SK-N-SH (cell line): ENCODE measurements around the gene KCNA10. TPM values are rescaled to one million over a fixed set of nuclear protein-coding genes. Genes with fewer than 3 reads are reported as not detected.

Experiments
- CTCF ChIA-PET: fragments of 300-600, 350-600 bp; formaldehyde crosslinking; extraction: SDS; loops from one replicate; lab custom pipeline; 2021; lab: Yijun Ruan, JAX
- POLR2A ChIA-PET: fragments of 350-600 bp; sonication (Branson Sonifier 250); formaldehyde crosslinking; extraction: SDS; loops from one replicate; lab custom pipeline; 2020; ENCODE audit warnings: antibody characterized with exemption, inconsistent platforms; lab: Yijun Ruan, JAX
- DNase-seq: peaks from one replicate; pipeline ENCODE4 v3.0.0; 2012
- H2AFZ ChIP-seq: fragments of 200-600 bp; sonication (generic); 2 replicates; pipeline ENCODE4 v1.8.1; 2016; ENCODE audit warnings: antibody characterized with exemption, mild to moderate bottlenecking, low read depth
- H3F3A ChIP-seq: fragments of 200-600 bp; sonication (generic); replicated peaks from 2 replicates; pipeline ENCODE3; 2016; ENCODE audit warnings: antibody characterized with exemption, mild to moderate bottlenecking; ENCODE audit not compliant: insufficient read depth
- H3K27ac ChIP-seq, 2 experiments: fragments of 200-500 bp in 1 of 2; fragments of 200-600 bp in 1 of 2; sonication (Bioruptor generic) in 1 of 2; sonication (generic), shearing (Covaris generic) in 1 of 2; 2 replicates each; pipeline versions ENCODE4 v1.5.1 to v1.6.1; 2014 to 2016; ENCODE audit warnings: low read depth in 2 of 2, inconsistent platforms in 1 of 2, low read length in 1 of 2, mild to moderate bottlenecking in 1 of 2, mixed read lengths in 1 of 2
- H3K27me3 ChIP-seq: fragments of 200-600 bp; sonication (generic), shearing (Covaris generic); 2 replicates; pipeline ENCODE4 v1.6.1; 2016; ENCODE audit warnings: mixed run types; ENCODE audit not compliant: insufficient read depth
- H3K36me3 ChIP-seq, 2 experiments: fragments of 200-500 bp in 1 of 2; fragments of 200-600 bp in 1 of 2; sonication (Bioruptor generic) in 1 of 2; sonication (generic) in 1 of 2; replicated peaks in 1 of 2; 2 replicates each; pipeline versions ENCODE3 to v1.5.1; 2014 to 2016; ENCODE audit warnings: low read length in 1 of 2, mild to moderate bottlenecking in 1 of 2; ENCODE audit not compliant: insufficient read depth in 2 of 2, control insufficient read depth in 1 of 2
- H3K4me1 ChIP-seq, 2 experiments: fragments of 200-500 bp in 1 of 2; fragments of 200-600 bp in 1 of 2; sonication (Bioruptor generic) in 1 of 2; sonication (generic), shearing (Covaris generic) in 1 of 2; 2 replicates each; pipeline versions ENCODE4 v1.5.1 to v1.6.1; 2014 to 2016; ENCODE audit warnings: low read depth in 1 of 2, low read length in 1 of 2, mixed run types in 1 of 2; ENCODE audit not compliant: insufficient read depth in 2 of 2, control insufficient read depth in 1 of 2
- H3K4me2 ChIP-seq: fragments of 200-600 bp; sonication (generic), shearing (Covaris generic); 2 replicates; pipeline ENCODE4 v1.6.1; 2017; ENCODE audit warnings: mixed run types
- H3K4me3 ChIP-seq, 2 experiments: fragments of 200-500 bp in 1 of 2; fragments of 200-600 bp in 1 of 2; sonication (Bioruptor generic) in 1 of 2; sonication (generic), shearing (Covaris generic) in 1 of 2; 2 replicates each; pipeline versions ENCODE4 v1.5.1 to v1.8.1; 2014 to 2016; ENCODE audit warnings: low read depth in 2 of 2, inconsistent platforms in 1 of 2, low read length in 1 of 2, mild to moderate bottlenecking in 1 of 2, mixed read lengths in 1 of 2, moderate library complexity in 1 of 2
- H3K79me2 ChIP-seq: fragments of 200-600 bp; sonication (generic); 2 replicates; pipeline ENCODE4 v1.8.1; 2017; ENCODE audit warnings: mild to moderate bottlenecking; ENCODE audit not compliant: insufficient read depth
- H3K9ac ChIP-seq: fragments of 200-600 bp; sonication (generic); 2 replicates; pipeline ENCODE4 v1.6.1; 2017; ENCODE audit warnings: mixed run types
- H3K9me2 ChIP-seq: fragments of 200-600 bp; sonication (generic); 2 replicates; pipeline ENCODE4 v1.6.1; 2017; ENCODE audit warnings: mixed run types
- H3K9me3 ChIP-seq: fragments of 200-600 bp; sonication (generic); 2 replicates; pipeline ENCODE4 v1.6.1; 2017; ENCODE audit warnings: mixed run types, mild to moderate bottlenecking, moderate library complexity
- H4K20me1 ChIP-seq: fragments of 200-600 bp; sonication (generic); 2 replicates; pipeline ENCODE4 v1.6.1; 2017; ENCODE audit warnings: mild to moderate bottlenecking, mixed run types; ENCODE audit not compliant: insufficient read depth
- EP300 ChIP-seq, 2 experiments: IDR thresholded peaks; 2 replicates each; pipeline versions ENCODE4 v1.4.0 to v1.6.1; 2012; ENCODE audit warnings: borderline replicate concordance in 1 of 2, low read depth in 1 of 2, low read length in 1 of 2
- FOXJ3 ChIP-seq: sonication (generic); formaldehyde crosslinking; IDR thresholded peaks from 2 replicates; pipeline ENCODE4 v1.5.1; 2020; ENCODE audit warnings: mild to moderate bottlenecking, missing genetic modification reagents
- GATA2 ChIP-seq: sonication (generic); formaldehyde crosslinking; IDR thresholded peaks from 2 replicates; pipeline ENCODE4 v1.5.0; 2020; ENCODE audit warnings: mild to moderate bottlenecking, missing genetic modification reagents
- JUND ChIP-seq: IDR thresholded peaks from 2 replicates; pipeline ENCODE4 v1.4.0; 2012
- MEF2A ChIP-seq: IDR thresholded peaks from 2 replicates; pipeline ENCODE4 v1.4.0; 2012; ENCODE audit warnings: low read depth, borderline replicate concordance
- MXI1 ChIP-seq: IDR thresholded peaks from 2 replicates; pipeline ENCODE4 v1.6.1; 2012; ENCODE audit warnings: mild to moderate bottlenecking, low read depth, low read length, improper control_type of control experiment
- NFIC ChIP-seq: IDR thresholded peaks from 2 replicates; pipeline ENCODE4 v1.4.0; 2012; ENCODE audit warnings: borderline replicate concordance
- POLR2AphosphoS5 ChIP-seq: IDR thresholded peaks from 2 replicates; pipeline ENCODE4 v1.6.1; 2012; ENCODE audit warnings: low read depth, low read length
- RAD21 ChIP-seq: IDR thresholded peaks from 2 replicates; pipeline ENCODE4 v1.6.1; 2012; ENCODE audit warnings: mild to moderate bottlenecking, low read length
- RFX5 ChIP-seq: IDR thresholded peaks from 2 replicates; pipeline ENCODE4 v1.6.1; 2012; ENCODE audit warnings: mild to moderate bottlenecking, improper control_type of control experiment, low read length
- TAF1 ChIP-seq: IDR thresholded peaks from 2 replicates; pipeline ENCODE4 v1.6.1; 2012; ENCODE audit warnings: low read depth, mild to moderate bottlenecking, low read length, moderate library complexity, borderline replicate concordance
- TEAD4 ChIP-seq: IDR thresholded peaks from 2 replicates; pipeline ENCODE4 v1.4.0; 2012; ENCODE audit warnings: mild to moderate bottlenecking, borderline replicate concordance; ENCODE audit not compliant: insufficient read depth
- YY1 ChIP-seq: IDR thresholded peaks from 2 replicates; pipeline ENCODE4 v1.4.0; 2012; ENCODE audit warnings: low read depth, mild to moderate bottlenecking
- WGBS: methylation state at CpG from one replicate; pipeline ENCODE4 v1.1.6; 2017; ENCODE audit warnings: low lambda C conversion rate; 5-methylcytosine and 5-hydroxymethylcytosine counted together
- polyA plus RNA-seq, 3 experiments: library from polyadenylated mRNA; depleted of rRNA; stranded (reverse); fragments of >200 nt; gene quantifications; 2 replicates each; pipeline ENCODE4 v1.2.3, GENCODE V29; 2012
- TF ChIP-seq, protein P1 (sequence below): fragments of 200-600 bp; sonication (generic); IDR thresholded peaks from 2 replicates; pipeline ENCODE4 v1.6.1; 2017; ENCODE audit warnings: antibody characterized with exemption, mild to moderate bottlenecking, moderate library complexity
- TF ChIP-seq, protein P2 (sequence below): IDR thresholded peaks from 2 replicates; pipeline ENCODE4; 2012
- TF ChIP-seq, protein P3 (sequence below): IDR thresholded peaks from 2 replicates; pipeline ENCODE4 v1.6.1; 2012; ENCODE audit warnings: mild to moderate bottlenecking, low read depth, low read length, moderate library complexity
- TF ChIP-seq, protein P4 (sequence below): IDR thresholded peaks from 2 replicates; pipeline ENCODE4 v1.4.0; 2012; ENCODE audit warnings: low read depth, borderline replicate concordance
- TF ChIP-seq, protein P5 (sequence below): fragments of 150-350 bp; IDR thresholded peaks from 2 replicates; pipeline ENCODE4 v1.6.1; 2017; ENCODE audit warnings: antibody characterized with exemption, low read length, low read depth, borderline replicate concordance

Gene KCNA10
- polyA plus RNA-seq, 1 of the 3 experiments (the other 2 are of a cell fraction), result not detected

DNA sequence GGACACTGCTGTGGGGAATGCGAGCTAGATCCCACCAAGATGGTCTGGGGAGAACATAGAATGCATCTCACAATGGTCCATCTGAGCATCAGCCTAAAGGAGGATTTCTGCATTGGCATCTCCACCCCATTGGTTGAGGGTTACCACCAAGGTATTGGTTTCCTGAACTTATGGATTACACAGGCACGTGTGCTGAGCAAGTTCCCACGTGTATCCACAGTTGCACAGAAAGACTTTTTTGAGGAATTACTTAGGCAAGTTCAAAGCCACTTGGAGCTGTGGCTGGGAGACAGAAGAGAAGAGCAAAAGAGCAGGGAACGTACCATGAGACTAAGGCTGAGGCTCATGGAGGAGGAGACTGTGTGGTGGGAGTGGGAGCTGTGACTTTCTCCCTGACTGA lies 44.1 kb upstream of the KCNA10 start:
- Histone ChIP-seq H3K4me2 (no peak overlapping the region), H3F3A (no peaks in the 10 kb centered on the region), H3K79me2 (no peaks in the 10 kb centered on the region), H3K9me2 (no peaks in the 10 kb centered on the region), H2AFZ (no peak overlapping the region), H3K9ac (no peak overlapping the region), H3K36me3 (no peaks in the 10 kb centered on the region), H3K9me3 (no peaks in the 10 kb centered on the region), H3K27me3 (no peaks in the 10 kb centered on the region), H3K4me3 (no peak overlapping the region), H4K20me1 (no peaks in the 10 kb centered on the region), H3K27ac (no peak overlapping the region), H3K4me1 (no peaks in the 10 kb centered on the region; a peak in 1 of 4 replicates)
- ChIA-PET POLR2A (no interaction called here), CTCF (interaction anchor here (1.2 to 3.0 kb wide), 7 partner anchors 29 to 218 kb away, joined by 3 to 12 read pairs (median 5); partner anchors contain the start of gene KCNA2)
- WGBS, result 25% methylated on average over 4 of the region's 4 CpGs
- TF ChIP-seq NFIC (no peak), FOXJ3 (CRISPR knock-in tag) (no peak)
- TF ChIP-seq, protein P1, sequence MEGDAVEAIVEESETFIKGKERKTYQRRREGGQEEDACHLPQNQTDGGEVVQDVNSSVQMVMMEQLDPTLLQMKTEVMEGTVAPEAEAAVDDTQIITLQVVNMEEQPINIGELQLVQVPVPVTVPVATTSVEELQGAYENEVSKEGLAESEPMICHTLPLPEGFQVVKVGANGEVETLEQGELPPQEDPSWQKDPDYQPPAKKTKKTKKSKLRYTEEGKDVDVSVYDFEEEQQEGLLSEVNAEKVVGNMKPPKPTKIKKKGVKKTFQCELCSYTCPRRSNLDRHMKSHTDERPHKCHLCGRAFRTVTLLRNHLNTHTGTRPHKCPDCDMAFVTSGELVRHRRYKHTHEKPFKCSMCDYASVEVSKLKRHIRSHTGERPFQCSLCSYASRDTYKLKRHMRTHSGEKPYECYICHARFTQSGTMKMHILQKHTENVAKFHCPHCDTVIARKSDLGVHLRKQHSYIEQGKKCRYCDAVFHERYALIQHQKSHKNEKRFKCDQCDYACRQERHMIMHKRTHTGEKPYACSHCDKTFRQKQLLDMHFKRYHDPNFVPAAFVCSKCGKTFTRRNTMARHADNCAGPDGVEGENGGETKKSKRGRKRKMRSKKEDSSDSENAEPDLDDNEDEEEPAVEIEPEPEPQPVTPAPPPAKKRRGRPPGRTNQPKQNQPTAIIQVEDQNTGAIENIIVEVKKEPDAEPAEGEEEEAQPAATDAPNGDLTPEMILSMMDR, result no peak
- no peak for DNase-seq

DNA sequence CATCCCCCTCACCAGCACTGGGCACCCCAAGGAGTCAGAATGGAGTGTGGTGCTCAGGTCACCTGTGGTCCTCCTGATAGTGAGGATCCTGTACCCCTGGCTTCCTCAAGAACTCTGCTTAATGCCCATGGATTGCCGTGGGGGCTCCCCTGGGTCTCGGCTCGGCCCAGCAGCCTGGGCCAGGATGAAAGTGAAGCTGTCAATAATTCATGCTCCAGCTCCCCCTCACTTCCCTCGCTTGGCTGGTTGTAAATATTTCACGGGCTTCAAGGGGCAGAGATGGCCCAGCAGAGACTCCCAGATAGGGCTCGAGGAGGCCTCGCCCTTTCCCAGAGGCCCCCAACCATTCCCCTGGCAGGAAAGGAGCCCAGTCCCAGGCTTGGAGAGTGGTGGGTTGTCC lies 42.6 kb upstream of the KCNA10 start:
- no peak overlapping the region for H3K27ac ChIP-seq
- DNase-seq, result no peak
- TF ChIP-seq TEAD4 (no peak), RFX5 (no peak), GATA2 (CRISPR knock-in tag) (no peak), YY1 (no peak), FOXJ3 (CRISPR knock-in tag) (no peak), TAF1 (no peak), MXI1 (no peak), EP300 (IDR thresholded peaks at IDR 0.05; ENCODE audit: borderline replicate concordance in 1 of 2, low read depth in 1 of 2, low read length in 1 of 2) (no peak), NFIC (no peak), POLR2AphosphoS5 (no peak), RAD21 (no peak), MEF2A (no peak), JUND (no peak)
- TF ChIP-seq, protein P2, sequence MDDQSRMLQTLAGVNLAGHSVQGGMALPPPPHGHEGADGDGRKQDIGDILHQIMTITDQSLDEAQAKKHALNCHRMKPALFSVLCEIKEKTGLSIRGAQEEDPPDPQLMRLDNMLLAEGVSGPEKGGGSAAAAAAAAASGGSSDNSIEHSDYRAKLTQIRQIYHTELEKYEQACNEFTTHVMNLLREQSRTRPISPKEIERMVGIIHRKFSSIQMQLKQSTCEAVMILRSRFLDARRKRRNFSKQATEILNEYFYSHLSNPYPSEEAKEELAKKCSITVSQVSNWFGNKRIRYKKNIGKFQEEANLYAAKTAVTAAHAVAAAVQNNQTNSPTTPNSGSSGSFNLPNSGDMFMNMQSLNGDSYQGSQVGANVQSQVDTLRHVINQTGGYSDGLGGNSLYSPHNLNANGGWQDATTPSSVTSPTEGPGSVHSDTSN, result no peak
- TF ChIP-seq, protein P3, sequence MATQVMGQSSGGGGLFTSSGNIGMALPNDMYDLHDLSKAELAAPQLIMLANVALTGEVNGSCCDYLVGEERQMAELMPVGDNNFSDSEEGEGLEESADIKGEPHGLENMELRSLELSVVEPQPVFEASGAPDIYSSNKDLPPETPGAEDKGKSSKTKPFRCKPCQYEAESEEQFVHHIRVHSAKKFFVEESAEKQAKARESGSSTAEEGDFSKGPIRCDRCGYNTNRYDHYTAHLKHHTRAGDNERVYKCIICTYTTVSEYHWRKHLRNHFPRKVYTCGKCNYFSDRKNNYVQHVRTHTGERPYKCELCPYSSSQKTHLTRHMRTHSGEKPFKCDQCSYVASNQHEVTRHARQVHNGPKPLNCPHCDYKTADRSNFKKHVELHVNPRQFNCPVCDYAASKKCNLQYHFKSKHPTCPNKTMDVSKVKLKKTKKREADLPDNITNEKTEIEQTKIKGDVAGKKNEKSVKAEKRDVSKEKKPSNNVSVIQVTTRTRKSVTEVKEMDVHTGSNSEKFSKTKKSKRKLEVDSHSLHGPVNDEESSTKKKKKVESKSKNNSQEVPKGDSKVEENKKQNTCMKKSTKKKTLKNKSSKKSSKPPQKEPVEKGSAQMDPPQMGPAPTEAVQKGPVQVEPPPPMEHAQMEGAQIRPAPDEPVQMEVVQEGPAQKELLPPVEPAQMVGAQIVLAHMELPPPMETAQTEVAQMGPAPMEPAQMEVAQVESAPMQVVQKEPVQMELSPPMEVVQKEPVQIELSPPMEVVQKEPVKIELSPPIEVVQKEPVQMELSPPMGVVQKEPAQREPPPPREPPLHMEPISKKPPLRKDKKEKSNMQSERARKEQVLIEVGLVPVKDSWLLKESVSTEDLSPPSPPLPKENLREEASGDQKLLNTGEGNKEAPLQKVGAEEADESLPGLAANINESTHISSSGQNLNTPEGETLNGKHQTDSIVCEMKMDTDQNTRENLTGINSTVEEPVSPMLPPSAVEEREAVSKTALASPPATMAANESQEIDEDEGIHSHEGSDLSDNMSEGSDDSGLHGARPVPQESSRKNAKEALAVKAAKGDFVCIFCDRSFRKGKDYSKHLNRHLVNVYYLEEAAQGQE, result no peak
- TF ChIP-seq, protein P4, sequence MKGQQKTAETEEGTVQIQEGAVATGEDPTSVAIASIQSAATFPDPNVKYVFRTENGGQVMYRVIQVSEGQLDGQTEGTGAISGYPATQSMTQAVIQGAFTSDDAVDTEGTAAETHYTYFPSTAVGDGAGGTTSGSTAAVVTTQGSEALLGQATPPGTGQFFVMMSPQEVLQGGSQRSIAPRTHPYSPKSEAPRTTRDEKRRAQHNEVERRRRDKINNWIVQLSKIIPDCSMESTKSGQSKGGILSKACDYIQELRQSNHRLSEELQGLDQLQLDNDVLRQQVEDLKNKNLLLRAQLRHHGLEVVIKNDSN, result no peak
- TF ChIP-seq, protein P5, sequence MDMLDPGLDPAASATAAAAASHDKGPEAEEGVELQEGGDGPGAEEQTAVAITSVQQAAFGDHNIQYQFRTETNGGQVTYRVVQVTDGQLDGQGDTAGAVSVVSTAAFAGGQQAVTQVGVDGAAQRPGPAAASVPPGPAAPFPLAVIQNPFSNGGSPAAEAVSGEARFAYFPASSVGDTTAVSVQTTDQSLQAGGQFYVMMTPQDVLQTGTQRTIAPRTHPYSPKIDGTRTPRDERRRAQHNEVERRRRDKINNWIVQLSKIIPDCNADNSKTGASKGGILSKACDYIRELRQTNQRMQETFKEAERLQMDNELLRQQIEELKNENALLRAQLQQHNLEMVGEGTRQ, result no peak
- no peak overlapping the region for H3K4me2 ChIP-seq
- H3K9ac ChIP-seq, result no peak overlapping the region
- no peak overlapping the region for H3K4me3 ChIP-seq
- ChIA-PET POLR2A (no interaction called here), CTCF (interaction anchor here (0.7 to 3.1 kb wide), 8 partner anchors 13 to 223 kb away, joined by 3 to 19 read pairs (median 4); no protein-coding TSS in a partner anchor)
- H3K79me2 ChIP-seq, result no peaks in the 10 kb centered on the region
- no peak overlapping the region for H2AFZ ChIP-seq
- no peaks in the 10 kb centered on the region for H3K27me3 ChIP-seq
- no peaks in the 10 kb centered on the region for H3K9me2 ChIP-seq
- no peaks in the 10 kb centered on the region for H4K20me1 ChIP-seq
- H3K36me3 ChIP-seq, result no peaks in the 10 kb centered on the region
- WGBS, result 0% methylated on average over 1 of the region's 7 CpGs
- H3K9me3 ChIP-seq, result no peaks in the 10 kb centered on the region
- H3K4me1 ChIP-seq, result no peaks in the 10 kb centered on the region; a peak in 1 of 4 replicates
- no peaks in the 10 kb centered on the region for H3F3A ChIP-seq
